PFSK-1 (cell line): ENCODE data around the gene AASDHPPT.

Experiments
- POLR2AphosphoS5 ChIP-seq: IDR thresholded peaks from 2 replicates; pipeline ENCODE4 v1.6.1; 2012; ENCODE audit warnings: low read depth, mild to moderate bottlenecking, control low read depth, low read length, moderate library complexity
- TAF1 ChIP-seq: IDR thresholded peaks from 2 replicates; pipeline ENCODE4 v1.6.1; 2012; ENCODE audit warnings: low read length, control low read depth, borderline replicate concordance; ENCODE audit not compliant: insufficient read depth
- TF ChIP-seq, protein P1 (sequence below), 2 experiments: IDR thresholded peaks; 2 replicates each; pipeline versions ENCODE4 v1.6.1 to v1.8.0; 2011 to 2012; ENCODE audit warnings: low read depth in 2 of 2, low read length in 2 of 2, control low read depth in 1 of 2, inconsistent platforms in 1 of 2, mild to moderate bottlenecking in 1 of 2, moderate library complexity in 1 of 2; ENCODE audit not compliant: insufficient read depth in 1 of 2

GRCh38 chr11:106082096-106082495, 4.6 kb downstream of the AASDHPPT start:
- TF ChIP-seq POLR2AphosphoS5 (no peak), TAF1 (no peak)
- TF ChIP-seq, protein P1, sequence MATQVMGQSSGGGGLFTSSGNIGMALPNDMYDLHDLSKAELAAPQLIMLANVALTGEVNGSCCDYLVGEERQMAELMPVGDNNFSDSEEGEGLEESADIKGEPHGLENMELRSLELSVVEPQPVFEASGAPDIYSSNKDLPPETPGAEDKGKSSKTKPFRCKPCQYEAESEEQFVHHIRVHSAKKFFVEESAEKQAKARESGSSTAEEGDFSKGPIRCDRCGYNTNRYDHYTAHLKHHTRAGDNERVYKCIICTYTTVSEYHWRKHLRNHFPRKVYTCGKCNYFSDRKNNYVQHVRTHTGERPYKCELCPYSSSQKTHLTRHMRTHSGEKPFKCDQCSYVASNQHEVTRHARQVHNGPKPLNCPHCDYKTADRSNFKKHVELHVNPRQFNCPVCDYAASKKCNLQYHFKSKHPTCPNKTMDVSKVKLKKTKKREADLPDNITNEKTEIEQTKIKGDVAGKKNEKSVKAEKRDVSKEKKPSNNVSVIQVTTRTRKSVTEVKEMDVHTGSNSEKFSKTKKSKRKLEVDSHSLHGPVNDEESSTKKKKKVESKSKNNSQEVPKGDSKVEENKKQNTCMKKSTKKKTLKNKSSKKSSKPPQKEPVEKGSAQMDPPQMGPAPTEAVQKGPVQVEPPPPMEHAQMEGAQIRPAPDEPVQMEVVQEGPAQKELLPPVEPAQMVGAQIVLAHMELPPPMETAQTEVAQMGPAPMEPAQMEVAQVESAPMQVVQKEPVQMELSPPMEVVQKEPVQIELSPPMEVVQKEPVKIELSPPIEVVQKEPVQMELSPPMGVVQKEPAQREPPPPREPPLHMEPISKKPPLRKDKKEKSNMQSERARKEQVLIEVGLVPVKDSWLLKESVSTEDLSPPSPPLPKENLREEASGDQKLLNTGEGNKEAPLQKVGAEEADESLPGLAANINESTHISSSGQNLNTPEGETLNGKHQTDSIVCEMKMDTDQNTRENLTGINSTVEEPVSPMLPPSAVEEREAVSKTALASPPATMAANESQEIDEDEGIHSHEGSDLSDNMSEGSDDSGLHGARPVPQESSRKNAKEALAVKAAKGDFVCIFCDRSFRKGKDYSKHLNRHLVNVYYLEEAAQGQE (IDR thresholded peaks at IDR 0.05; ENCODE audit: insufficient read depth in 1 of 2, low read depth in 2 of 2, low read length in 2 of 2), result no peak
